ENCODE results near the gene CSTB. TPM values are rescaled to one million over a fixed set of nuclear protein-coding genes. Genes with fewer than 3 reads are reported as not detected.
A peak's percentile ranks its signal among the peaks of the same experiment; 100 is the strongest.

Gene CSTB
- total RNA-seq, 4 donors from 2014 or later, result 17.5 to 39.9 (median 27.9) TPM

DNA sequence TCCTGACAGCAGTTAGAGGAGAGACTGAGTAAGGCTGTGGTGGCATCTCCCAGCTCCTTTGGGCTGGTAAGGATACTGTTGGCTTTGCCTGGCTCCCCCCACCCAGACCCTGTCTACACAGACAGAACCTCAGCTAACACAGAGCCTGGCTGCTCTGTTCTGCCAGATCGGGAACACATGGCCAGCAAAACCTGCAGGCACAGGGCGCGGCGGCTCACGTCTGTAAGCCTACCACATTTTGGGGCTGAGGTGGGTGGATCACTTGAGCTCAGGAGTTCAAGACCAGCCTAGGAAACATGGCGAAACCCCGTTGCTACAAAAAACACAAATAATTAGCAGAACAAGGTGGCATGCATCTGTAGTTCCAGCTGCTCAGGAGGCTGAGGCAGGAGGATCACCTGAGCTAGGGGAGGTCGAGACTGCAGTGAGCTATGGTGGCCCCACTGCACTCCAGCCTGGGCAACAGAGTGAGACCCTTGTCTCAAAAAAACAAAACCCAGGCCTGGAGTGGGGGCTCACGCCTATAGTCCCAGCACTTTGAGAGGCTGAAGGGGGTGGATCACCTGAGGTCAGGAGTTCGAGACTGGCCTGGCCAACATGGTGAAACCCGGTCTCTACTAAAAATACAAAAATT is 6.7 kb downstream of the CSTB start:
- Histone ChIP-seq H3K4me1 (peaks cover 18% of the 10 kb centered on the region), H3K9me3 (no peaks in the 10 kb centered on the region), H3K27ac (no peak overlapping the region), H3K4me3 (no peak overlapping the region), H3K27me3 (no peaks in the 10 kb centered on the region), H3K36me3 (peaks cover 20% of the 10 kb centered on the region)
- no peak for TF ChIP-seq POLR2A (IDR thresholded peaks at IDR 0.05)
- TF ChIP-seq, protein P1, sequence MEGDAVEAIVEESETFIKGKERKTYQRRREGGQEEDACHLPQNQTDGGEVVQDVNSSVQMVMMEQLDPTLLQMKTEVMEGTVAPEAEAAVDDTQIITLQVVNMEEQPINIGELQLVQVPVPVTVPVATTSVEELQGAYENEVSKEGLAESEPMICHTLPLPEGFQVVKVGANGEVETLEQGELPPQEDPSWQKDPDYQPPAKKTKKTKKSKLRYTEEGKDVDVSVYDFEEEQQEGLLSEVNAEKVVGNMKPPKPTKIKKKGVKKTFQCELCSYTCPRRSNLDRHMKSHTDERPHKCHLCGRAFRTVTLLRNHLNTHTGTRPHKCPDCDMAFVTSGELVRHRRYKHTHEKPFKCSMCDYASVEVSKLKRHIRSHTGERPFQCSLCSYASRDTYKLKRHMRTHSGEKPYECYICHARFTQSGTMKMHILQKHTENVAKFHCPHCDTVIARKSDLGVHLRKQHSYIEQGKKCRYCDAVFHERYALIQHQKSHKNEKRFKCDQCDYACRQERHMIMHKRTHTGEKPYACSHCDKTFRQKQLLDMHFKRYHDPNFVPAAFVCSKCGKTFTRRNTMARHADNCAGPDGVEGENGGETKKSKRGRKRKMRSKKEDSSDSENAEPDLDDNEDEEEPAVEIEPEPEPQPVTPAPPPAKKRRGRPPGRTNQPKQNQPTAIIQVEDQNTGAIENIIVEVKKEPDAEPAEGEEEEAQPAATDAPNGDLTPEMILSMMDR (IDR thresholded peaks at IDR 0.05), result no peak
- TF ChIP-seq EP300 (IDR thresholded peaks at IDR 0.05), result no peak
- DNase-seq (ENCODE audit: low spot score in 2 of 2), result no peak
- 90% methylated on average over 11 of the region's 11 CpGs for WGBS

DNA sequence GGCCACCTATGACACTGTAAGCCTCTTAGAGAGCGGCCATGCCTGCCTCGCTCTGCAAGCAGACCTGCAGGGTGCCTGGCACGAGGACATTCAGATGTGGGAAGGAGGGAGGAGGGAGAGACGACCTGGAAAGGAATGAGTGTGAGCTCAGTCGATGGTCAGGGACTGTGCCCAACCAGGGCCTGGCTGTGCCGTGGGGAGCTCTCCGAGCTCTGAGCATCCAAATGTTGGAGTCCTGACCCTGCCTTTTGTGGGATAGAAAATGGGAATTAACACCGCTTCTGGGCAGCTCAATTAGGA is 7.3 kb downstream of the CSTB start:
- no peak overlapping the region for H3K4me3 ChIP-seq
- H3K27me3 ChIP-seq, result no peaks in the 10 kb centered on the region
- no peaks in the 10 kb centered on the region for H3K9me3 ChIP-seq
- H3K27ac ChIP-seq, result peak overlapping the region; percentile 49
- peaks cover 12% of the 10 kb centered on the region for H3K4me1 ChIP-seq
- TF ChIP-seq POLR2AphosphoS5 (IDR thresholded peaks at IDR 0.05), result no peak
- no peak for TF ChIP-seq POLR2A (IDR thresholded peaks at IDR 0.05)
- no peak for TF ChIP-seq EP300 (IDR thresholded peaks at IDR 0.05)
- TF ChIP-seq, protein P1 (IDR thresholded peaks at IDR 0.05), result no peak
- DNase-seq (ENCODE audit: low spot score in 2 of 2), result no peak
- H3K36me3 ChIP-seq, result peaks cover 14% of the 10 kb centered on the region
- WGBS, result 84% methylated on average over 8 of the region's 8 CpGs

DNA sequence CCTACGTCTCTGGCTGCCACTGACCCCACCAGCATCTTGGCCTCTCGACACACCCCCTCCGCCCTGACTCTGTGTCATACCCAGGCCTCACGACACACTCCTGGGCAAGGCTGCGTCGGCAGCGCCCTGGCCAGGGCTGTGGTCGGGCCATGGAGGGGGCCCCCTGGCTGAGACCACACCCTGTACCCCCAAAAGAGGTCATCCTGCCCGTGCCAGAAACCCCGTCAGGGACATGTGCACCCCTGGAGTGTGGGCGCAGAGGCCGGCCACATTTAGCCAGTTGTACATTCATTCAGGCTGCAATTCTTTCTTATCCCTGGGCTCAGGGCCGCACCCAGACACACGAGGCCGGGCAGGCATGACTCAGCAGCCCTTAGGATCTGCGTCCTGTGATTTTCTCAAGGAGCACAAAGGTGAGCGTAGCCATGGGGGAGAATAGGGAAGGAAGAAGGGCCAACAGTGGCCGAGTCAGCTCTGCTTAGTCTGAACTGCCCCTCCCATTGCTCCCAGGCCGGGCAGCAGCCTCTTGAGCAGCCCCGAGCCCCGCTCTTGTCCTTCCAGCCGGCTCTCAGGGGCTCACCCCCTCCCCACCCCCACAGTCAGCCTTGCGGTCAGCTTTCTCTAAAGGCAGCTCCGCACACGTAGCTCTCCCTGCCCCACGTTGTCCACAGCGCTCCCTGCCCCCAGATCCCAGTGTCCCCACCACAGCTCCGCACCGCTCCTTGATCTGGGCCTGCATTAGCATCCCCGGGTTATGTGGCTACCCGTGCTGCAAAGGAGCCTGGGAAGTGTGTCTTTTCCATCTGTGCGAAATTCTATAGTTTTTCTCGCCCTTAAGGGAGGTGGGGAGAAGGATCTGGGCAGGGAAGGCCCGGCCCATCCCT is 7.9 kb downstream of the CSTB start:
- 53% methylated on average over 20 of the region's 34 CpGs for WGBS
- peak overlapping the region; percentile 49 for H3K27ac ChIP-seq
- H3K4me3 ChIP-seq, result no peak overlapping the region
- DNase-seq (ENCODE audit: low spot score in 2 of 2), result peak in 1 of 2 donors; percentile 75
- no peaks in the 10 kb centered on the region for H3K27me3 ChIP-seq
- peaks cover 8% of the 10 kb centered on the region for H3K36me3 ChIP-seq
- no peaks in the 10 kb centered on the region for H3K9me3 ChIP-seq
- TF ChIP-seq POLR2A (IDR thresholded peaks at IDR 0.05) (no peak), EP300 (IDR thresholded peaks at IDR 0.05) (no peak), POLR2AphosphoS5 (IDR thresholded peaks at IDR 0.05) (no peak)
- TF ChIP-seq, protein P1 (IDR thresholded peaks at IDR 0.05), result no peak
- H3K4me1 ChIP-seq, result peaks cover 11% of the 10 kb centered on the region

DNA sequence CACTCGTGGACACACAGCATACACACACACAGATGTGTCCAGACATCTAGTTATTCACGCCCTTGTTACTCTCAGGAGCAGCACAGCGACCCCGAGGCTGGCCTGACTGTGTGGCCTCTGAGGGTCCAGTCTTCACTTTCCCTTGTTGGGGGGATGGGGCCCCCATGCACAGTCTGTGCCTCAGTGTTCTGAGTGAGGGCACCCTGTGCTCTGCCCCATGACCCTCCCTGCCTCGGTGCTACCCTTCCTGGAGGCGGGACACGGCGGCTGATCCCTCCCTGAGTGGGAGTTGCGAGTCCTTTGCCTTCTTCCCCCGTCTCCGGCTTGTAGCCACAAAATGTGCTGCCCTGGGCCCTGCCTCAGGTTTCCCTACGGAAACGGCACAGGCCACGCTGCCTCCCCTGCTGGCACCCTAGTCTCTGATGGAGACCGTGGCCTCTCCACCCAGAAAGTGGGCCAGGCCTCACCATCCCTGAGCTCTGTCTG is 8.6 kb downstream of the CSTB start:
- H3K4me1 ChIP-seq, result peaks cover 17% of the 10 kb centered on the region
- no peak overlapping the region for H3K4me3 ChIP-seq
- no peaks in the 10 kb centered on the region for H3K9me3 ChIP-seq
- no peaks in the 10 kb centered on the region for H3K27me3 ChIP-seq
- 83% methylated on average over 12 of the region's 15 CpGs for WGBS
- H3K27ac ChIP-seq, result peak overlapping the region; percentile 49
- no peak for DNase-seq (ENCODE audit: low spot score in 2 of 2)
- peaks cover under 1% of the 10 kb centered on the region for H3K36me3 ChIP-seq
- TF ChIP-seq, protein P1 (IDR thresholded peaks at IDR 0.05), result no peak
- no peak for TF ChIP-seq POLR2A (IDR thresholded peaks at IDR 0.05)
- no peak for TF ChIP-seq POLR2AphosphoS5 (IDR thresholded peaks at IDR 0.05)
- TF ChIP-seq EP300 (IDR thresholded peaks at IDR 0.05), result no peak
